ENCODE data around the gene MLLT10. TPM values are rescaled to one million over a fixed set of nuclear protein-coding genes. Genes with fewer than 3 reads are reported as not detected.

MLLT10 gene
- total and polyA plus RNA-seq, 9 of the 15 experiments (the other 6 are each of a cell fraction or from before 2014, with no cell fraction given): 18.8 to 81.4 (median 64.2) TPM

- peak; percentile 62 for TF ChIP-seq EGR1 (conservative IDR thresholded peaks at IDR 0.05)
- TF ChIP-seq HMGXB4 (CRISPR knock-in tag; IDR thresholded peaks at IDR 0.05): no peak
- no peak for TF ChIP-seq MBD1 (CRISPR knock-in tag; IDR thresholded peaks at IDR 0.05)
- no peak for TF ChIP-seq HDAC3 (IDR thresholded peaks at IDR 0.05; ENCODE audit: borderline replicate concordance, partially characterized antibody)
- peak; percentile 34; the same call in 1 of the 2 replicates for TF ChIP-seq L3MBTL2 (IDR thresholded peaks at IDR 0.05)
- no peak for TF ChIP-seq SNRNP70 (optimal IDR thresholded peaks at IDR 0.05; ENCODE audit: low read depth, low read length)
- no peak for TF ChIP-seq CHD2 (IDR thresholded peaks at IDR 0.05; ENCODE audit: low read depth, low read length)
- TF ChIP-seq ARID2 (IDR thresholded peaks at IDR 0.05): no peak
- TF ChIP-seq DMBX1 (CRISPR knock-in tag; IDR thresholded peaks at IDR 0.05; ENCODE audit: borderline replicate concordance): no peak
- TF ChIP-seq ZBTB33 (CRISPR knock-in tag; IDR thresholded peaks at IDR 0.05): no peak
- no peak for TF ChIP-seq ZNF212 (CRISPR knock-in tag; IDR thresholded peaks at IDR 0.05)
- no peak for TF ChIP-seq ZNF707 (CRISPR knock-in tag; conservative IDR thresholded peaks at IDR 0.05)
- TF ChIP-seq HIVEP1 (CRISPR knock-in tag; IDR thresholded peaks at IDR 0.05): no peak
- TF ChIP-seq ZNF232 (CRISPR knock-in tag; IDR thresholded peaks at IDR 0.05): no peak
- TF ChIP-seq CCAR2 (IDR thresholded peaks at IDR 0.05; ENCODE audit: low read depth, low read length): no peak
- TF ChIP-seq EZH2 (IDR thresholded peaks at IDR 0.05; ENCODE audit: borderline replicate concordance, low read depth, low read length): no peak
- TF ChIP-seq OTX1 (CRISPR knock-in tag; IDR thresholded peaks at IDR 0.05): no peak
- TF ChIP-seq RAD21 (CRISPR knock-in tag; conservative IDR thresholded peaks at IDR 0.05 in 1 of 2, IDR thresholded peaks at IDR 0.05 in 1 of 2): peak; percentile 25 to 40; a peak in 3 of 4 replicates
- no peak for TF ChIP-seq RBM14 (IDR thresholded peaks at IDR 0.05; ENCODE audit: borderline replicate concordance, insufficient read depth, low read depth, low read length)
- TF ChIP-seq TAF9B (IDR thresholded peaks at IDR 0.05; ENCODE audit: partially characterized antibody): no peak
Measured at GRCh38 chr10:21496343-21497176, 37.5 kb upstream of the MLLT10 start (continued).
